ENCODE results near the gene HMCN2. TPM values are rescaled to one million over a fixed set of nuclear protein-coding genes. Genes with fewer than 3 reads are reported as not detected.

The HMCN2 gene
- total RNA-seq, 1 experiment from 2014 or later, result 1.6 TPM

- DNase-seq, result no peak
- Histone ChIP-seq H2AFZ (no peak overlapping the region), H3K36me3 (ENCODE audit: low read depth) (no peaks in the 10 kb centered on the region), H3K4me1 (replicated peaks; ENCODE audit: insufficient read depth) (peaks cover 17% of the 10 kb centered on the region), H3K79me2 (ENCODE audit: low read depth) (no peaks in the 10 kb centered on the region), H3K4me2 (no peak overlapping the region), H3K4me3 (no peak overlapping the region), H3K27ac (peak overlapping the region; percentile 97), H3K9me2 (ENCODE audit: insufficient read depth) (no peaks in the 10 kb centered on the region), H3K9me3 (ENCODE audit: insufficient read depth, low read depth) (no peaks in the 10 kb centered on the region), H3F3A (ENCODE audit: insufficient read depth, low read depth) (peaks cover 16% of the 10 kb centered on the region), H4K20me1 (ENCODE audit: insufficient read depth) (no peaks in the 10 kb centered on the region), H3K27me3 (ENCODE audit: insufficient read depth, low read depth) (no peaks in the 10 kb centered on the region)
- POLR2A ChIA-PET (ENCODE audit: unreplicated experiment), result no interaction called here
- intact Hi-C loops (cut with micrococcal nuclease; ENCODE audit: unreplicated experiment), result no loop called here
- TF ChIP-seq EZH2 (IDR thresholded peaks at IDR 0.05; ENCODE audit: low read depth), result no peak
- TF ChIP-seq CTCF (conservative IDR thresholded peaks at IDR 0.05), result no peak
- BruUV-seq (replicated peaks), result no TSS peak
- CTCF ChIA-PET, result no interaction called here
Measured at GRCh38 chr9:130351343-130351742, 85.8 kb downstream of the HMCN2 start.

GRCh38 chr9:130352081-130352480 is 86.5 kb downstream of the HMCN2 start:
- no peaks in the 10 kb centered on the region for H4K20me1 ChIP-seq (ENCODE audit: insufficient read depth)
- H3K4me1 ChIP-seq (replicated peaks; ENCODE audit: insufficient read depth), result peaks cover 17% of the 10 kb centered on the region
- peak overlapping the region; percentile 59 for H3K4me2 ChIP-seq
- TF ChIP-seq CTCF (conservative IDR thresholded peaks at IDR 0.05), result no peak
- TF ChIP-seq EZH2 (IDR thresholded peaks at IDR 0.05; ENCODE audit: low read depth), result no peak
- no peaks in the 10 kb centered on the region for H3K36me3 ChIP-seq (ENCODE audit: low read depth)
- H3K27ac ChIP-seq, result peak overlapping the region; percentile 97
- no peaks in the 10 kb centered on the region for H3K9me2 ChIP-seq (ENCODE audit: insufficient read depth)
- BruUV-seq (replicated peaks), result no TSS peak
- peak; percentile 64 to 97 for DNase-seq
- no peaks in the 10 kb centered on the region for H3K79me2 ChIP-seq (ENCODE audit: low read depth)
- ChIA-PET CTCF (interaction anchor here (0.6 to 0.9 kb wide), 2 partner anchors 12 to 354 kb away, joined by 3 to 4 read pairs; no protein-coding TSS in a partner anchor), POLR2A (ENCODE audit: unreplicated experiment) (interaction anchor here (0.7 to 1.0 kb wide), 2 partner anchors 13 to 1727 kb away, joined by 3 to 5 read pairs; no protein-coding TSS in a partner anchor)
- no peak overlapping the region for H2AFZ ChIP-seq
- H3K27me3 ChIP-seq (ENCODE audit: insufficient read depth, low read depth), result no peaks in the 10 kb centered on the region
- no peaks in the 10 kb centered on the region for H3K9me3 ChIP-seq (ENCODE audit: insufficient read depth, low read depth)
- H3F3A ChIP-seq (ENCODE audit: insufficient read depth, low read depth), result peaks cover 16% of the 10 kb centered on the region
- H3K4me3 ChIP-seq, result peak overlapping the region; percentile 9; the same call in 1 of the 2 replicates
- intact Hi-C loops (cut with micrococcal nuclease; ENCODE audit: unreplicated experiment), result loop anchor here (1.0 kb wide), 2 partner anchors 92 to 338 kb away; partner anchors contain the start of gene ASS1

- CTCF ChIA-PET, result interaction anchor here (0.6 to 0.9 kb wide), 2 partner anchors 12 to 136 kb away, joined by 3 to 4 read pairs; no protein-coding TSS in a partner anchor
- BruUV-seq (replicated peaks), result TSS peak; percentile 94
- peak in 1 of 2 experiments; percentile 38 for DNase-seq
- Histone ChIP-seq H3K4me1 (replicated peaks; ENCODE audit: insufficient read depth) (peaks cover 17% of the 10 kb centered on the region), H3K27me3 (ENCODE audit: insufficient read depth, low read depth) (no peaks in the 10 kb centered on the region), H3K9me2 (ENCODE audit: insufficient read depth) (no peaks in the 10 kb centered on the region), H3F3A (ENCODE audit: insufficient read depth, low read depth) (peaks cover 16% of the 10 kb centered on the region), H3K79me2 (ENCODE audit: low read depth) (no peaks in the 10 kb centered on the region), H4K20me1 (ENCODE audit: insufficient read depth) (no peaks in the 10 kb centered on the region), H3K9me3 (ENCODE audit: insufficient read depth, low read depth) (no peaks in the 10 kb centered on the region), H3K27ac (peak overlapping the region; percentile 97), H3K4me3 (peak overlapping the region; percentile 9; the same call in 1 of the 2 replicates), H3K4me2 (peak overlapping the region; percentile 59), H2AFZ (no peak overlapping the region), H3K36me3 (ENCODE audit: low read depth) (no peaks in the 10 kb centered on the region)
- POLR2A ChIA-PET (ENCODE audit: unreplicated experiment), result interaction anchor here (0.6 to 1.0 kb wide), 2 partner anchors 12 to 61 kb away, joined by 3 to 11 read pairs; no protein-coding TSS in a partner anchor
- intact Hi-C loops (cut with micrococcal nuclease; ENCODE audit: unreplicated experiment), result loop anchor here (1.0 kb wide), 2 partner anchors 92 to 338 kb away; partner anchors contain the start of gene ASS1
- no peak for TF ChIP-seq EZH2 (IDR thresholded peaks at IDR 0.05; ENCODE audit: low read depth)
- no peak for TF ChIP-seq CTCF (conservative IDR thresholded peaks at IDR 0.05)
Measured at GRCh38 chr9:130352586-130353285, 87.2 kb downstream of the HMCN2 start.
